Adrenal gland (tissue), 5 donors: Measurements from ENCODE around the gene FSD2.

Experiments used
- POLR2A ChIP-seq, 2 donors: fragments of 450-650 bp; IDR thresholded peaks; one replicate each; pipeline ENCODE4 v1.6.1; 2017; ENCODE audit warnings: antibody characterized with exemption in 2 of 2, mild to moderate bottlenecking in 2 of 2, moderate library complexity in 1 of 2
- TF ChIP-seq, protein P1 (sequence below), 6 experiments: fragments of 450-650 bp in 4 of 6; fragments of 200-600 bp in 2 of 6; sonication (generic) in 1 of 6; IDR thresholded peaks; 1 replicate in 5 of 6; 2 replicates in 1 of 6; pipeline versions ENCODE4 v1.5.1 to v1.8.0; 2016 to 2021; ENCODE audit warnings: antibody characterized with exemption in 6 of 6, mild to moderate bottlenecking in 2 of 6, moderate library complexity in 1 of 6
- donor health status: DM: no; HTN: no; CAD: no.

DNA sequence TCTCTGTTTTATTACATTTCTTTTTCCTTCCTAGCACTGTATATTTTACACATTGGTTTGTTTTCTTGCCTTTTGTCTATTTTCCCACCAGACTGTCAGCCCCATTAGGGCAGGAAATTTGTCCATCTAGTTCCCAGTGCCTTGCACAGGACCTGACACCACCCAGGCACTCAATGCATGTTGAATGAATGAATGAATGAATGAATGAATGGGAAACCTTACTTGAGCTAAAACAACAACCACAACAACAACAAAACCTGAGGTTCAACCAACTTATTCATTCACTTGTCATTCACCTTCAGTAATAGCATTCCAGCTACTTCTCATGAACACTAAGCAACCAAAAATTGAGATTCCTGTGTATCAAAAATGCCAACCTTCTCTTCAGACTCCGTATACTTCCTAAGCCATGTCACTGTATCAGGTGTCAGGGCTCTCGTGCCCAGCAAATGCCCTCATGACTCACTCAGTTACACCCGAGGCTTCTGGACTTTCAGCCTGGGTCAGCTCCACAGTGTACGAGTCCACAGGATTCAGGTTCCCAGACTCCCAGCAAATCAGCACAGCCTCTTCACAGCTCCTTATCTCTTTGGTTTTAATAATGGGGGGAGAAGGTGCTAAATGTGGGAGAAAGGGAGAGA is 37.3 kb downstream of the FSD2 start:
- TF ChIP-seq, protein P1, sequence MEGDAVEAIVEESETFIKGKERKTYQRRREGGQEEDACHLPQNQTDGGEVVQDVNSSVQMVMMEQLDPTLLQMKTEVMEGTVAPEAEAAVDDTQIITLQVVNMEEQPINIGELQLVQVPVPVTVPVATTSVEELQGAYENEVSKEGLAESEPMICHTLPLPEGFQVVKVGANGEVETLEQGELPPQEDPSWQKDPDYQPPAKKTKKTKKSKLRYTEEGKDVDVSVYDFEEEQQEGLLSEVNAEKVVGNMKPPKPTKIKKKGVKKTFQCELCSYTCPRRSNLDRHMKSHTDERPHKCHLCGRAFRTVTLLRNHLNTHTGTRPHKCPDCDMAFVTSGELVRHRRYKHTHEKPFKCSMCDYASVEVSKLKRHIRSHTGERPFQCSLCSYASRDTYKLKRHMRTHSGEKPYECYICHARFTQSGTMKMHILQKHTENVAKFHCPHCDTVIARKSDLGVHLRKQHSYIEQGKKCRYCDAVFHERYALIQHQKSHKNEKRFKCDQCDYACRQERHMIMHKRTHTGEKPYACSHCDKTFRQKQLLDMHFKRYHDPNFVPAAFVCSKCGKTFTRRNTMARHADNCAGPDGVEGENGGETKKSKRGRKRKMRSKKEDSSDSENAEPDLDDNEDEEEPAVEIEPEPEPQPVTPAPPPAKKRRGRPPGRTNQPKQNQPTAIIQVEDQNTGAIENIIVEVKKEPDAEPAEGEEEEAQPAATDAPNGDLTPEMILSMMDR (IDR thresholded peaks at IDR 0.05) = no peak
- TF ChIP-seq POLR2A (IDR thresholded peaks at IDR 0.05) = no peak
